ENCODE measurements around the gene CD99. TPM values are rescaled to one million over a fixed set of nuclear protein-coding genes. Genes with fewer than 3 reads are reported as not detected.

Gene CD99
- total and polyA plus RNA-seq, 2 of the 13 experiments (the other 11 are each of a cell fraction or from before 2014, with no cell fraction given), result 78.8 to 111 TPM

DNA sequence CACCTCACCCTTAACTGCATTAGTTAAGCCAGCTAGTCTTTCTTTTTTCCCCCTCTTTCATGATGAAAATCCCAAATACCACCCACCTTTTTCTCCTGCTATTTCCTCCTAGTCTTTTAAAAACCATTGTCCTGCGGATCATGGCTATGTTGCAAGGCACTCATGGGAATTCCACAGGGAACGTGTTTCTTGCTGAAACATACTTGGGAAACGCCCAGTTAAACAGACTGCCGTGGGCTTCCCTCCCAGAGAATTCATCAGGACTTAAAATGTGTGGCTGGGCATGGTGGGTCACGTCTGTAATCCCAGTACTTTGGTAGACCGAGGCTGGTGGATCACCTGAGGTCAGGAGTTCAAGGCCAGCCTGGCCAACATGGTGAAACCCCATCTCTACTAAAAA lies 92.9 kb downstream of the CD99 start:
- FAIRE-seq, result no peak
- no peaks in the 10 kb centered on the region for H4K20me1 ChIP-seq (ENCODE audit: insufficient read depth, low read length)
- no peak overlapping the region for H2AFZ ChIP-seq (ENCODE audit: low read length)
- 73% methylated on average over 2 of the region's 6 CpGs for WGBS (ENCODE audit: low lambda C conversion rate)
- ATAC-seq, result no peak
- ChIA-PET POLR2A (no interaction called here), CTCF (ENCODE audit: low intra/inter-chr PET ratio, low total read pairs) (no interaction called here)
- no peaks in the 10 kb centered on the region for H3K36me3 ChIP-seq (replicated peaks in 1 of 2; ENCODE audit: control insufficient read depth in 1 of 2, insufficient read depth in 2 of 2, low read length in 2 of 2)
- H3K9ac ChIP-seq (ENCODE audit: insufficient read depth, low read depth, low read length), result no peak overlapping the region
- H3K27me3 ChIP-seq (ENCODE audit: control insufficient read depth in 1 of 2, insufficient read depth in 2 of 2, low read length in 2 of 2), result no peaks in the 10 kb centered on the region
- peaks cover 28% of the 10 kb centered on the region for H3K4me1 ChIP-seq (ENCODE audit: insufficient read depth, low read length)
- TF ChIP-seq AHR (CRISPR knock-in tag; IDR thresholded peaks at IDR 0.05) (no peak), ZNF792 (CRISPR knock-in tag; IDR thresholded peaks at IDR 0.05) (no peak), ZNF556 (CRISPR knock-in tag; IDR thresholded peaks at IDR 0.05; ENCODE audit: borderline replicate concordance) (no peak)
- TF ChIP-seq, protein P1, sequence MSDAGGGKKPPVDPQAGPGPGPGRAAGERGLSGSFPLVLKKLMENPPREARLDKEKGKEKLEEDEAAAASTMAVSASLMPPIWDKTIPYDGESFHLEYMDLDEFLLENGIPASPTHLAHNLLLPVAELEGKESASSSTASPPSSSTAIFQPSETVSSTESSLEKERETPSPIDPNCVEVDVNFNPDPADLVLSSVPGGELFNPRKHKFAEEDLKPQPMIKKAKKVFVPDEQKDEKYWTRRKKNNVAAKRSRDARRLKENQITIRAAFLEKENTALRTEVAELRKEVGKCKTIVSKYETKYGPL (CRISPR knock-in tag; IDR thresholded peaks at IDR 0.05), result no peak
- TF ChIP-seq, protein P2, sequence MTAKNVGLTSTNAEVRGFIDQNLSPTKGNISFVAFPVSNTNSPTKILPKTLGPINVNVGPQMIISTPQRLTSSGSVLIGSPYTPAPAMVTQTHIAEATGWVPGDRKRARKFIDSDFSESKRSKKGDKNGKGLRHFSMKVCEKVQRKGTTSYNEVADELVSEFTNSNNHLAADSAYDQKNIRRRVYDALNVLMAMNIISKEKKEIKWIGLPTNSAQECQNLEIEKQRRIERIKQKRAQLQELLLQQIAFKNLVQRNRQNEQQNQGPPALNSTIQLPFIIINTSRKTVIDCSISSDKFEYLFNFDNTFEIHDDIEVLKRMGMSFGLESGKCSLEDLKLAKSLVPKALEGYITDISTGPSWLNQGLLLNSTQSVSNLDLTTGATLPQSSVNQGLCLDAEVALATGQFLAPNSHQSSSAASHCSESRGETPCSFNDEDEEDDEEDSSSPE (CRISPR knock-in tag; IDR thresholded peaks at IDR 0.05), result no peak
- TF ChIP-seq, protein P3, sequence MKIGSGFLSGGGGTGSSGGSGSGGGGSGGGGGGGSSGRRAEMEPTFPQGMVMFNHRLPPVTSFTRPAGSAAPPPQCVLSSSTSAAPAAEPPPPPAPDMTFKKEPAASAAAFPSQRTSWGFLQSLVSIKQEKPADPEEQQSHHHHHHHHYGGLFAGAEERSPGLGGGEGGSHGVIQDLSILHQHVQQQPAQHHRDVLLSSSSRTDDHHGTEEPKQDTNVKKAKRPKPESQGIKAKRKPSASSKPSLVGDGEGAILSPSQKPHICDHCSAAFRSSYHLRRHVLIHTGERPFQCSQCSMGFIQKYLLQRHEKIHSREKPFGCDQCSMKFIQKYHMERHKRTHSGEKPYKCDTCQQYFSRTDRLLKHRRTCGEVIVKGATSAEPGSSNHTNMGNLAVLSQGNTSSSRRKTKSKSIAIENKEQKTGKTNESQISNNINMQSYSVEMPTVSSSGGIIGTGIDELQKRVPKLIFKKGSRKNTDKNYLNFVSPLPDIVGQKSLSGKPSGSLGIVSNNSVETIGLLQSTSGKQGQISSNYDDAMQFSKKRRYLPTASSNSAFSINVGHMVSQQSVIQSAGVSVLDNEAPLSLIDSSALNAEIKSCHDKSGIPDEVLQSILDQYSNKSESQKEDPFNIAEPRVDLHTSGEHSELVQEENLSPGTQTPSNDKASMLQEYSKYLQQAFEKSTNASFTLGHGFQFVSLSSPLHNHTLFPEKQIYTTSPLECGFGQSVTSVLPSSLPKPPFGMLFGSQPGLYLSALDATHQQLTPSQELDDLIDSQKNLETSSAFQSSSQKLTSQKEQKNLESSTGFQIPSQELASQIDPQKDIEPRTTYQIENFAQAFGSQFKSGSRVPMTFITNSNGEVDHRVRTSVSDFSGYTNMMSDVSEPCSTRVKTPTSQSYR (CRISPR knock-in tag; IDR thresholded peaks at IDR 0.05; ENCODE audit: borderline replicate concordance), result no peak
- TF ChIP-seq, protein P4, sequence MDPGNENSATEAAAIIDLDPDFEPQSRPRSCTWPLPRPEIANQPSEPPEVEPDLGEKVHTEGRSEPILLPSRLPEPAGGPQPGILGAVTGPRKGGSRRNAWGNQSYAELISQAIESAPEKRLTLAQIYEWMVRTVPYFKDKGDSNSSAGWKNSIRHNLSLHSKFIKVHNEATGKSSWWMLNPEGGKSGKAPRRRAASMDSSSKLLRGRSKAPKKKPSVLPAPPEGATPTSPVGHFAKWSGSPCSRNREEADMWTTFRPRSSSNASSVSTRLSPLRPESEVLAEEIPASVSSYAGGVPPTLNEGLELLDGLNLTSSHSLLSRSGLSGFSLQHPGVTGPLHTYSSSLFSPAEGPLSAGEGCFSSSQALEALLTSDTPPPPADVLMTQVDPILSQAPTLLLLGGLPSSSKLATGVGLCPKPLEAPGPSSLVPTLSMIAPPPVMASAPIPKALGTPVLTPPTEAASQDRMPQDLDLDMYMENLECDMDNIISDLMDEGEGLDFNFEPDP (CRISPR knock-in tag; conservative IDR thresholded peaks at IDR 0.05), result no peak
- no peak overlapping the region for H3K4me2 ChIP-seq (ENCODE audit: low read depth, low read length)
- H3K9me3 ChIP-seq (ENCODE audit: low read length), result no peaks in the 10 kb centered on the region
- intact Hi-C loops (cut with micrococcal nuclease; ENCODE audit: unreplicated experiment), result no loop called here
- no TSS peak for BruUV-seq (replicated peaks)
- H3K79me2 ChIP-seq (ENCODE audit: insufficient read depth, low read length), result no peaks in the 10 kb centered on the region
- no peak overlapping the region for H3K4me3 ChIP-seq (replicated peaks in 1 of 3; ENCODE audit: insufficient read depth in 1 of 3, low read depth in 2 of 3, low read length in 3 of 3)
- no peak overlapping the region for H3K27ac ChIP-seq (ENCODE audit: extremely low read length, insufficient read depth, low read length)
- no peak for DNase-seq (ENCODE audit: low spot score)
- in situ Hi-C loops (cut with HindIII; ENCODE audit: extremely low pct_ligation_motif_present, low pct_unique_long_range_greater_than_20kb), result no loop called here

All from HepG2 (cell line).